Right lobe of liver (tissue), 4 donors: ENCODE results near the gene DTNB.

Experiments
- CTCF ChIP-seq, 4 donors: fragments of 200-600 bp in 3 of 4; fragments of 450-650 bp in 1 of 4; IDR thresholded peaks; one replicate each; pipeline versions ENCODE4 v1.5.1 to v1.8.0; 2016 to 2022; ENCODE audit warnings: antibody characterized with exemption in 4 of 4, mild to moderate bottlenecking in 2 of 4
- POLR2A ChIP-seq: fragments of 450-650 bp; IDR thresholded peaks from one replicate; pipeline ENCODE4 v1.6.1; 2017; ENCODE audit warnings: antibody characterized with exemption, mild to moderate bottlenecking
- donor health status: DM: no; HTN: no; CAD: no.
- donor health status: DM: no; HTN: no; CAD: no.
- donor health status: DM: no; HTN: yes; CAD: no.

- no peak for TF ChIP-seq CTCF (IDR thresholded peaks at IDR 0.05)
- no peak for TF ChIP-seq POLR2A
Measured at GRCh38 chr2:25491966-25492532, 181.3 kb downstream of the DTNB start.
